C4-2B (cell line): Measurements from ENCODE around the gene LEMD1.

ENCODE experiments used
- CTCF ChIP-seq: fragments of 450-650 bp; conservative IDR thresholded peaks from 2 replicates; pipeline ENCODE4 v1.5.1; 2017; ENCODE audit warnings: mild to moderate bottlenecking
- ZFX ChIP-seq: fragments of 450-650 bp; IDR thresholded peaks from 2 replicates; pipeline ENCODE4 v1.6.1; 2017

DNA sequence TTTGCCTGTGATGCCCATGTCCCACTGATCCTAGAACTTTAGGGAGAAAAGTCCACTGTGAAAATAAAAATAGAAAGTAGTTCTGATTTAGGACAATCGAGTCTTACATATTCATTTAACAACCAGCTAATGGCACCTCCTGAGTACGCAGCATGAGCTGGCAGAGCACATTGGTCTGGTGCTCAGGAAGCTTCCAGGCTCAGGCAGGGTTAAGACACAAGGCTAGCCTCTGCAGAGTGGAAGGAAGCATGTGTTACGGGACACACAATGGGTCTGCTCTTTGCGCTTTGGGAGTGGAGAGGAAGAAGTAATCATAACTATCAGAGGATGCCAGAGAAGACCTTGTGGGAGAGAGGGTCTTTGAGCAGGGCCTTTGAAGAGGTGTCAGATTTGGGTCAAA is 61.0 kb downstream of the LEMD1 start:
- TF ChIP-seq CTCF: no peak
- TF ChIP-seq ZFX: no peak
